Mesodermal cell (in vitro differentiated cells): ENCODE measurements around the gene MDC1.

Experiments used
- H3K27ac ChIP-seq: 2 replicates; pipeline ENCODE4 v1.7.0; 2013; ENCODE audit warnings: mild to moderate bottlenecking, low read depth, low read length, moderate library complexity; ENCODE audit not compliant: severe bottlenecking
- H3K36me3 ChIP-seq: 2 replicates; pipeline ENCODE4 v1.7.1; 2013; ENCODE audit warnings: mild to moderate bottlenecking, low read length, moderate library complexity; ENCODE audit not compliant: control insufficient read depth, insufficient read depth
- H3K4me1 ChIP-seq: one replicate; pipeline ENCODE4 v1.7.1; 2013; ENCODE audit warnings: mild to moderate bottlenecking, low read length; ENCODE audit not compliant: insufficient read depth, control insufficient read depth, poor library complexity, severe bottlenecking
- H3K4me3 ChIP-seq: 2 replicates; pipeline ENCODE4 v1.7.0; 2013; ENCODE audit warnings: low read length, control low read depth, mild to moderate bottlenecking; ENCODE audit not compliant: insufficient read depth, poor library complexity, severe bottlenecking; ENCODE audit errors: extremely low read depth
- H3K9me3 ChIP-seq: 2 replicates; pipeline ENCODE4 v1.7.1; 2013; ENCODE audit warnings: mild to moderate bottlenecking, low read length, moderate library complexity; ENCODE audit not compliant: control insufficient read depth
- WGBS, 2 experiments: methylation state at CpG; one replicate each; pipeline ENCODE4 v1.1.5; 2013; ENCODE audit warnings: missing lambda C conversion rate in 2 of 2; ENCODE audit not compliant: insufficient coverage in 2 of 2; 5-methylcytosine and 5-hydroxymethylcytosine counted together

MDC1 gene

GRCh38 chr6:30683183-30683979 lies 33.7 kb downstream of the MDC1 start:
- Histone ChIP-seq H3K9me3 (no peaks in the 10 kb centered on the region), H3K36me3 (peaks cover 67% of the 10 kb centered on the region), H3K4me3 (peak overlapping the region; percentile 68), H3K27ac (peak overlapping the region; percentile 93), H3K4me1 (peaks cover 20% of the 10 kb centered on the region)
- 17 to 23% methylated on average over 3 to 7 of the region's 7 CpGs for WGBS, 2 experiments

DNA sequence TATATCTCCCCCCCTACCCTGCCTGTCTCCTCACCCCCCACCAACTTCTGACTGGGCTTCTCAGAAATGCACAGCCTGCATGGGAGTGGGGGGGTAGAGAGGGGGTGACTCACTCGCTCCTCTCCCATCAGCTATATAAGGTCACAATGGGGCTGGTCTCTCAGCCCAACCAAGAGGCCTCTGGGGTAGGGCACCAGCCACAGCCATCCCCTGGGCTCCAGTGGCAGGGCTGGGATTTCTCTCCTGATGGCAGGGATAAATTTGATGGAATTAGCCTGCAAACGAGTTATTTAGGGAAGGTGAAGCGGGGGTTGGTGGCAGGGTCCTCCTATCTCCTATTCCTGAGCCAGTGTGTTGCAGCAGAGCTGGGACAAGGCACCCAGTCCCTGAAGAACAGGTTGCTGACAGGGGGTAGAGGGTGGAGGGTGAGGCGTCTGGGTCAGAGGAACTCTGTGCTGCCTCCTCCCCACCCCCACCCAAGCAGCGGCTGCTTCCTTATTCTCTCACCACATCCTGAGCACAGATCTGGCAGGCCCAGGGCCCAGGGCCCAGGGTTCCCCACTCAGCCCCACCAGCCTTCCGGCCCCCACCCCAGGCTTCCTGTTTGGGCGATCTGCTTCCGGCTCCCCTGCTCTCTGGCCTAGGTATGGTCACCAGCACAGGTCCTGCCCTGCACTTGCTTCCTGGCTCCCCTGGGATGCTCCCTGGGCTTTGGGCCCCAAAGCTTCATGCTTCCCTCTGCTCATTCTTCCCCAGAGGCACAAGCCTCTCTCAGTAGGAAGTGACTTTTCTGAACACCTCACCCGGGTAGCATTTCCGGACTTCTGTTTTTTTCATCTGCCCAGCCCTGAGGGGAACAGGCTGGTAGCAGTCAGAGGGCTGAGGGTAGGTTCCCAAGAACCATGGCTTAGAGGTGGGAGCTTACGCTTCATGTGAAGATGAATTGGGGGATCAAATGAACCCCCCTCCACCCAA lies 34.7 kb downstream of the MDC1 start:
- peak overlapping the region; percentile 68 for H3K4me3 ChIP-seq
- peak overlapping the region; percentile 93 for H3K27ac ChIP-seq
- no peaks in the 10 kb centered on the region for H3K9me3 ChIP-seq
- H3K4me1 ChIP-seq = peaks cover 17% of the 10 kb centered on the region
- WGBS, 2 experiments = 6 to 29% methylated on average over 5 to 7 of the region's 11 CpGs
- H3K36me3 ChIP-seq = peaks cover 71% of the 10 kb centered on the region

DNA sequence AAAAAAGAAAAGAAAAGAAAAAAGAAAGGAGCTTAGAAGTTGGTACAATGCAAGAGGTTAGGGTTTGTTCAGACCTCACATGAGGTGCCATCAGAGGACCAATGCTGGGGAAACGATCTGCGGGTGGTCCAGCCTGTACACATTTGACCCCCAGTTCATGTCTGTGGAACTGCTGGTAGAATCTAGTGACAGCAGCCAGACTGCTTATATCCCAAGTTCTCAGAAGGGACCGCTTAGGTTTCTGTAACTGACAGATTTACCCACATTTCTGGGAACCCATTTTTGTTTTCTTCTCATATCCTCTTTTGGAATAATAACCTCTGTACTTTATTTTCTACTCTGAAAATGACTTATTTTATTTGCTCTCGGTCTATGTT lies 35.3 kb downstream of the MDC1 start:
- peaks cover 78% of the 10 kb centered on the region for H3K36me3 ChIP-seq
- peak overlapping the region; percentile 68 for H3K4me3 ChIP-seq
- peaks cover 17% of the 10 kb centered on the region for H3K4me1 ChIP-seq
- no peaks in the 10 kb centered on the region for H3K9me3 ChIP-seq
- H3K27ac ChIP-seq = peak overlapping the region; percentile 93
- WGBS, 2 experiments = 80 to 87% methylated on average over 3 of the region's 4 CpGs

- Histone ChIP-seq H3K36me3 (peaks cover 86% of the 10 kb centered on the region), H3K27ac (peak overlapping the region; percentile 45), H3K4me3 (peak overlapping the region; percentile 29), H3K4me1 (peaks cover 17% of the 10 kb centered on the region), H3K9me3 (no peaks in the 10 kb centered on the region)
- 73 to 79% methylated on average over 4 to 5 of the region's 7 CpGs for WGBS, 2 experiments
Measured at GRCh38 chr6:30679765-30680535, 37.1 kb downstream of the MDC1 start.

DNA sequence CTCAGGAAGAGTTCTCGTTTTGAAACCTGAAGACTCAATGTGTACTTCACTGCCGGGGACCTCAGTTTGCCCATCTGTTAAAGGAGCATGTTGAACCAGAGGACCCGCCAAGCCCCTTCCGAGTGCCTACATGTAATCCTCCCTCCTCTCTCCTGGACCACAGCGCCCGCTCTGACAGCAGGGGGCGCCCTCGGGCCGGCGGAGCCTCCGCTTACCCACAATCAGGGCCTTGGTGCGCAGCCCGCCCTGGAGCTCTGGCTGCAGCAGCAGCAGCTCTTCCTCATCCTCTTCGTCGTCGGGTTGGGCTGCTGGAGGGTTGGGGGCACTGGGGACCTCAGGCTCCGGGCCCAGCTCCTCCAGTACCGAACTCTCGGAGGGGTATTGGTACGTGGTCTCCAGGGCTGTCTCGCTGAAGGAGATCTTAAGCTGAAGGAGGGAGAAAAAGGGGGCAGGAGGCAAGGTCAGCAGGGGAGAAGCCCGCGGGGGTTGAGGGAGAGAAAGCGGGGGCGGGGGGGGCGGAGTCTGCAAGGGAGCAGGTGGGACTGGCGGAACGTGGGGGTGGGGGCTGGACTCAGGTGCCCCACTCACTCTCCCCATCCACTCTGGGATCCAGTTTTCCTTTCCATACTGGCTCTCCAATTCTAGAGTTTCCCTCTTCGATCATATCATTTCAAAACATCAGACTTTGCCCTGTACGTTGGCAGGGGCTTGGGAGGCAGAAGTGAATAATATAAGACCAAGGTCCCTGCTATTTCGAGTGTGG lies 37.9 kb downstream of the MDC1 start:
- H3K4me1 ChIP-seq = peaks cover 17% of the 10 kb centered on the region
- H3K36me3 ChIP-seq = peaks cover 81% of the 10 kb centered on the region
- H3K27ac ChIP-seq = peak overlapping the region; percentile 45
- 24 to 33% methylated on average over 12 to 15 of the region's 31 CpGs for WGBS, 2 experiments
- H3K4me3 ChIP-seq = peak overlapping the region; percentile 29
- H3K9me3 ChIP-seq = no peaks in the 10 kb centered on the region

- 97% methylated on average over 5 of the region's 10 CpGs for WGBS, 2 experiments
Measured at GRCh38 chr6:30676660-30677285, 40.3 kb downstream of the MDC1 start.

GRCh38 chr6:30672445-30673253 lies 44.4 kb downstream of the MDC1 start, which contains the start of gene DHX16:
Gene DHX16 (minus strand): TSS chr6:30673006. CDS start chr6:30672841, 165 bp downstream.
- peak within 1 kb of the TSS; percentile 93 for H3K4me3 ChIP-seq
- H3K4me1 ChIP-seq = peaks cover 9% of the 10 kb centered on the region
- H3K27ac ChIP-seq = peak within 1 kb of the TSS; percentile 57
- H3K9me3 ChIP-seq = no peaks in the 10 kb centered on the region
- 0% methylated on average over 51 to 52 of the region's 57 CpGs for WGBS, 2 experiments
- peaks cover 47% of the 10 kb centered on the region for H3K36me3 ChIP-seq

More at GRCh38 chr6:30676660-30677285, 40.3 kb downstream of the MDC1 start:
- no peak overlapping the region for H3K27ac ChIP-seq
- H3K4me1 ChIP-seq = peaks cover 18% of the 10 kb centered on the region
- H3K36me3 ChIP-seq = peaks cover 61% of the 10 kb centered on the region
- no peaks in the 10 kb centered on the region for H3K9me3 ChIP-seq
- no peak overlapping the region for H3K4me3 ChIP-seq

DNA sequence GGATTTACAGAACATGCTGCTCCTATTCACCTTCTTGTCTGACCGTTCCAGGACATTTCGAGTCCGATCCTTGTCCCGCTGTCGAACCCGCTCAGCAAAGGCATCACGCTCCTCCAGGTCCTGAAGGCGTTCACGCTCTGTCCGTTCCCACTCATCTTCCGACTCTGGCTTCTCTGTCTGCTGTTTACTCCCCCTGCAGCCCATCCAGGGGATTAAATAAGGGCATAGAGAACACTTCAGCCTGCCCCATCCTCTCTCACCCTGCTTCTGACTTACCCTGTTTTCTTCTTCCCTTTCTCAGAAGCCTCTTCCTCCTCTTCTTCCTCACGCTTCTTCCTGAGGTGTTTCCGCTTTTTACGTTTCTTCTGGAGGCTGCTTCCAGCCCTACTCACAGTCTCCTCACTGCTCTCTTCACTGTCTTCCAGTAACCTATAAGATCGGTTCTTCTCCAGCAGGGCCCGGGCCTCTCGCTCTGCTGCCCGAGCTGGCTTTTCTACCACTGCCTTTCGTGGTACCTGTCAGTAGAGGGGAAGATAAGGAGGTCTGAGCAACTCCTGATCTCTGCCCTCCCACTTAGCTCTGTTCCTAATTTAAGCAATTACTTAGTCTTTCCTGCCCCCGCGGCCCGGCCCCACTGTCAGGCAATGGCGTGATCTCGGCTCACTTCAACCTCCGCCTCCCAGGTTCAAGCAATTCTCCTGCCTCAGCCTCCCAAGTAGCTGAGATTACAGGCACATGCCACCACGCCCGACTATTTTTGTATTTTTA lies 46.1 kb downstream of the MDC1 start:
- 92 to 95% methylated on average over 20 to 21 of the region's 27 CpGs for WGBS, 2 experiments
- no peaks in the 10 kb centered on the region for H3K9me3 ChIP-seq
- H3K4me3 ChIP-seq = no peak overlapping the region
- peaks cover 47% of the 10 kb centered on the region for H3K36me3 ChIP-seq
- H3K4me1 ChIP-seq = peaks cover 9% of the 10 kb centered on the region
- no peak overlapping the region for H3K27ac ChIP-seq
